Activated naive CD4-positive, alpha-beta T cell treated with anti-CD3 and anti-CD28 coated beads, Interleukin-2, amount 50 U/mL, for 16 hours (primary cell): Measurements from ENCODE around the gene PDCD10.

ENCODE experiments used
- DNase-seq: peaks from one replicate; pipeline ENCODE4 v3.0.0-alpha.2; 2020

Gene PDCD10

GRCh38 chr3:167733961-167734497, 663 bp downstream of the PDCD10 start:
- DNase-seq, result no peak

GRCh38 chr3:167732313-167733065, 2.2 kb downstream of the PDCD10 start:
- no peak for DNase-seq

GRCh38 chr3:167731393-167731792, 3.3 kb downstream of the PDCD10 start:
- DNase-seq, result no peak

GRCh38 chr3:167729591-167729990, 5.1 kb downstream of the PDCD10 start:
- DNase-seq, result no peak

- DNase-seq, result no peak
These were observed 5.9 kb downstream of the PDCD10 start for GRCh38 chr3:167728632-167729323.

- no peak for DNase-seq
These were observed 6.5 kb downstream of the PDCD10 start for GRCh38 chr3:167728176-167728575.

GRCh38 chr3:167723872-167724271, 10.8 kb downstream of the PDCD10 start:
- DNase-seq, result no peak

- no peak for DNase-seq
These were observed 11.6 kb downstream of the PDCD10 start for GRCh38 chr3:167723025-167723512.

- no peak for DNase-seq
These were observed 16.1 kb downstream of the PDCD10 start for GRCh38 chr3:167718582-167718981.

- no peak for DNase-seq
These were observed 17.8 kb downstream of the PDCD10 start for GRCh38 chr3:167716920-167717319.

- DNase-seq, result no peak
These were observed 19.8 kb downstream of the PDCD10 start for GRCh38 chr3:167714871-167715270.

- no peak for DNase-seq
These were observed 22.2 kb downstream of the PDCD10 start for GRCh38 chr3:167712445-167712844.

GRCh38 chr3:167711439-167711838, 23.3 kb downstream of the PDCD10 start:
- no peak for DNase-seq

- DNase-seq, result no peak
These were observed 24.1 kb downstream of the PDCD10 start for GRCh38 chr3:167710552-167710951.

GRCh38 chr3:167709690-167710089, 25.0 kb downstream of the PDCD10 start:
- DNase-seq, result no peak

- DNase-seq, result no peak
These were observed 28.9 kb downstream of the PDCD10 start for GRCh38 chr3:167705840-167706239.

- no peak for DNase-seq
These were observed 33.8 kb downstream of the PDCD10 start for GRCh38 chr3:167700926-167701325.

- no peak for DNase-seq
These were observed 34.6 kb downstream of the PDCD10 start for GRCh38 chr3:167700046-167700445.

- DNase-seq, result no peak
These were observed 40.6 kb downstream of the PDCD10 start for GRCh38 chr3:167694121-167694520.

GRCh38 chr3:167691366-167691765, 43.3 kb downstream of the PDCD10 start:
- DNase-seq, result no peak

- no peak for DNase-seq
These were observed 50.2 kb downstream of the PDCD10 start for GRCh38 chr3:167684388-167684993.

- no peak for DNase-seq
These were observed 55.2 kb downstream of the PDCD10 start for GRCh38 chr3:167679526-167679925.

GRCh38 chr3:167675848-167676247, 58.8 kb downstream of the PDCD10 start:
- no peak for DNase-seq

GRCh38 chr3:167673221-167673620, 61.5 kb downstream of the PDCD10 start:
- no peak for DNase-seq
